ENCODE data around the gene FBXW12. TPM values are rescaled to one million over a fixed set of nuclear protein-coding genes. Genes with fewer than 3 reads are reported as not detected.
A peak's percentile ranks its signal among the peaks of the same experiment; 100 is the strongest.

FBXW12 gene
- total and polyA plus RNA-seq, 9 donors: 0.22 to 0.46 (median 0.33) TPM; not detected in 4

- Histone ChIP-seq H3K36me3 (no peaks in the 10 kb centered on the region), H3K4me3 (no peak overlapping the region), H3K27me3 (no peaks in the 10 kb centered on the region), H3K4me1 (ENCODE audit: insufficient read depth) (no peaks in the 10 kb centered on the region), H3K9me3 (no peaks in the 10 kb centered on the region), H3K27ac (no peak overlapping the region)
- TF ChIP-seq POLR2A (IDR thresholded peaks at IDR 0.05) (no peak), EP300 (IDR thresholded peaks at IDR 0.05) (no peak), CTCF (IDR thresholded peaks at IDR 0.05) (no peak)
- peak in 2 of 5 donors; percentile 13 to 28 for DNase-seq
- intact Hi-C loops (cut with DNase I): no loop called here
- WGBS, 3 donors: 87 to 89% (median 88%) methylated on average over 14 of the region's 14 CpGs
These were observed 41.6 kb downstream of the FBXW12 start for GRCh38 chr3:48413611-48414010.

GRCh38 chr3:48414376-48415250, 42.6 kb downstream of the FBXW12 start:
- intact Hi-C loops (cut with DNase I): no loop called here
- no peaks in the 10 kb centered on the region for H3K36me3 ChIP-seq
- H3K27me3 ChIP-seq: no peaks in the 10 kb centered on the region
- 80 to 85% (median 83%) methylated on average over 23 to 25 of the region's 25 CpGs for WGBS, 3 donors
- H3K4me3 ChIP-seq: no peak overlapping the region
- H3K27ac ChIP-seq: no peak overlapping the region
- peak in 2 of 5 donors; percentile 26 to 40 for DNase-seq
- TF ChIP-seq POLR2A (IDR thresholded peaks at IDR 0.05) (no peak), CTCF (IDR thresholded peaks at IDR 0.05) (no peak)
- no peaks in the 10 kb centered on the region for H3K9me3 ChIP-seq
- no peaks in the 10 kb centered on the region for H3K4me1 ChIP-seq (ENCODE audit: insufficient read depth)

GRCh38 chr3:48415251-48415953, 43.4 kb downstream of the FBXW12 start:
- Histone ChIP-seq H3K9me3 (no peaks in the 10 kb centered on the region), H3K4me1 (ENCODE audit: insufficient read depth) (no peaks in the 10 kb centered on the region), H3K36me3 (no peaks in the 10 kb centered on the region), H3K27me3 (no peaks in the 10 kb centered on the region), H3K27ac (no peak overlapping the region), H3K4me3 (no peak overlapping the region)
- peak in 1 of 5 donors; percentile 12 for DNase-seq
- 82 to 83% (median 83%) methylated on average over 24 of the region's 24 CpGs for WGBS, 3 donors
- intact Hi-C loops (cut with DNase I): no loop called here
- TF ChIP-seq EP300 (IDR thresholded peaks at IDR 0.05): no peak
- TF ChIP-seq POLR2A (IDR thresholded peaks at IDR 0.05): no peak
- no peak for TF ChIP-seq CTCF (IDR thresholded peaks at IDR 0.05)

GRCh38 chr3:48416091-48416505, 44.1 kb downstream of the FBXW12 start:
- Histone ChIP-seq H3K27ac (no peak overlapping the region), H3K4me1 (ENCODE audit: insufficient read depth) (no peaks in the 10 kb centered on the region), H3K9me3 (no peaks in the 10 kb centered on the region), H3K4me3 (no peak overlapping the region), H3K36me3 (no peaks in the 10 kb centered on the region), H3K27me3 (no peaks in the 10 kb centered on the region)
- peak in 1 of 5 donors; percentile 15 for DNase-seq
- 86 to 94% (median 88%) methylated on average over 14 of the region's 14 CpGs for WGBS, 3 donors
- no peak for TF ChIP-seq EP300 (IDR thresholded peaks at IDR 0.05)
- no peak for TF ChIP-seq CTCF (IDR thresholded peaks at IDR 0.05)
- no peak for TF ChIP-seq POLR2A (IDR thresholded peaks at IDR 0.05)
- intact Hi-C loops (cut with DNase I): no loop called here

Data from ovary (tissue), 9 donors.